ENCODE results near the gene TMEM60.

TMEM60 gene

GRCh38 chr7:77808517-77808916, 10.3 kb upstream of the TMEM60 start:
- H3K27me3 ChIP-seq (ENCODE audit: control insufficient read depth in 1 of 2, insufficient read depth in 2 of 2, low read length in 2 of 2): no peaks in the 10 kb centered on the region

GRCh38 chr7:77806425-77806824, 8.2 kb upstream of the TMEM60 start:
- H3K27me3 ChIP-seq (ENCODE audit: control insufficient read depth in 1 of 2, insufficient read depth in 2 of 2, low read length in 2 of 2): no peaks in the 10 kb centered on the region
- H3K9ac ChIP-seq (ENCODE audit: low read length): no peak overlapping the region
- H3K4me3 ChIP-seq (ENCODE audit: low read depth in 1 of 2, low read length in 2 of 2): no peak overlapping the region
- H3K4me1 ChIP-seq (ENCODE audit: insufficient read depth, low read length): no peaks in the 10 kb centered on the region
- no peak overlapping the region for H3K27ac ChIP-seq (ENCODE audit: low read depth, low read length)
- H3K36me3 ChIP-seq (ENCODE audit: insufficient read depth, low read length): no peaks in the 10 kb centered on the region
- no peaks in the 10 kb centered on the region for H3K9me3 ChIP-seq (ENCODE audit: low read length)

More at GRCh38 chr7:77808517-77808916, 10.3 kb upstream of the TMEM60 start:
- Histone ChIP-seq H3K36me3 (ENCODE audit: insufficient read depth, low read length) (no peaks in the 10 kb centered on the region), H3K4me3 (ENCODE audit: low read depth in 1 of 2, low read length in 2 of 2) (no peak overlapping the region), H3K27ac (ENCODE audit: low read depth, low read length) (no peak overlapping the region), H3K9me3 (ENCODE audit: low read length) (no peaks in the 10 kb centered on the region), H3K4me1 (ENCODE audit: insufficient read depth, low read length) (no peaks in the 10 kb centered on the region), H3K9ac (ENCODE audit: low read length) (no peak overlapping the region)

- Histone ChIP-seq H3K36me3 (ENCODE audit: insufficient read depth, low read length) (no peaks in the 10 kb centered on the region), H3K27ac (ENCODE audit: low read depth, low read length) (no peak overlapping the region), H3K4me3 (ENCODE audit: low read depth in 1 of 2, low read length in 2 of 2) (no peak overlapping the region), H3K9ac (ENCODE audit: low read length) (no peak overlapping the region), H3K9me3 (ENCODE audit: low read length) (no peaks in the 10 kb centered on the region), H3K27me3 (ENCODE audit: control insufficient read depth in 1 of 2, insufficient read depth in 2 of 2, low read length in 2 of 2) (no peaks in the 10 kb centered on the region), H3K4me1 (ENCODE audit: insufficient read depth, low read length) (peaks cover 12% of the 10 kb centered on the region)
Measured at GRCh38 chr7:77802557-77803405, 4.5 kb upstream of the TMEM60 start.

DNA sequence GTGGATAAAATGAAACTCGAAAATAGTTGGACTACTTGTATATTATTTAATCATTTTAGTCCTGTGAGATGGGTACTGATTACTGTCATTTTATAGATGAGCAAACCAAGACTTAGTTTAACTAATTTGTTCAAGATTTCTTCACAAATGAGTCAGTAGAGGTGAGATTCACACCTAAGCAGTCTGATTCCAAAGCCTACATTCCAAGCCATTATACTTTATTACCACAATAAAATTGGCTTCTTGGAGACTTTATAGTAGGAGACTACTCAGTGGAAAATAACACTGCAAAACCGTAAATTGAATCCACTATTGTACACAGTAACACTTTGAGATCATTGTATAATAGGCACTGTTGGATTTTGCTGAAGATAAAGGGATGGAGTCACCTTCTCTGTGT, 2.5 kb upstream of the TMEM60 start:
- no peak overlapping the region for H3K27ac ChIP-seq (ENCODE audit: low read depth, low read length)
- no peak overlapping the region for H3K4me3 ChIP-seq (ENCODE audit: low read depth in 1 of 2, low read length in 2 of 2)
- no peaks in the 10 kb centered on the region for H3K27me3 ChIP-seq (ENCODE audit: control insufficient read depth in 1 of 2, insufficient read depth in 2 of 2, low read length in 2 of 2)
- peaks cover 26% of the 10 kb centered on the region for H3K4me1 ChIP-seq (ENCODE audit: insufficient read depth, low read length)
- no peak overlapping the region for H3K9ac ChIP-seq (ENCODE audit: low read length)
- no peaks in the 10 kb centered on the region for H3K9me3 ChIP-seq (ENCODE audit: low read length)
- H3K36me3 ChIP-seq (ENCODE audit: insufficient read depth, low read length): no peaks in the 10 kb centered on the region

DNA sequence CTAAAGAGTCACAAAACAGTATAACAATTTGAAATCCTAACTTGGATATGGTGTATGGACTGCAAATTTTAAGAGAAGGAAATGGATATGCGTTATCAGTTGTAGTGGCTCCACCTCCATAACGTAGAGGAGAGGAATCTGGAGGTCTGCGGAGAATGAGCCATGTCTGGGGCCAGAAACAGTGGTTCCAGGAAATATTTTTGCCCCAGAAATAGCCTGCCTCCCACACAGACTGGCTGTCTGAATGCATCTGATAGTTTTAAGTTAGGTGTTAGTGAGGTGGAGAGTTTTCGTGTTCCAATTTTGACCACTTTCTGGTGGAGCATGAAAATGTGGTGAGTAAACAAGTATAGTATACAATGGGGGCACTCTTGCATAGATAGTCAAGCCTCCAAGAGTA, 1.9 kb upstream of the TMEM60 start:
- Histone ChIP-seq H3K27me3 (ENCODE audit: control insufficient read depth in 1 of 2, insufficient read depth in 2 of 2, low read length in 2 of 2) (no peaks in the 10 kb centered on the region), H3K9me3 (ENCODE audit: low read length) (no peaks in the 10 kb centered on the region), H3K27ac (ENCODE audit: low read depth, low read length) (no peak overlapping the region), H3K9ac (ENCODE audit: low read length) (no peak overlapping the region), H3K4me1 (ENCODE audit: insufficient read depth, low read length) (peaks cover 26% of the 10 kb centered on the region), H3K4me3 (ENCODE audit: low read depth in 1 of 2, low read length in 2 of 2) (peak overlapping the region in 1 of 2 donors; percentile 94), H3K36me3 (ENCODE audit: insufficient read depth, low read length) (no peaks in the 10 kb centered on the region)

GRCh38 chr7:77799078-77799964, 1.1 kb upstream of the TMEM60 start:
- Histone ChIP-seq H3K27me3 (ENCODE audit: control insufficient read depth in 1 of 2, insufficient read depth in 2 of 2, low read length in 2 of 2) (no peaks in the 10 kb centered on the region), H3K9ac (ENCODE audit: low read length) (peak overlapping the region; percentile 63), H3K4me3 (ENCODE audit: low read depth in 1 of 2, low read length in 2 of 2) (peak overlapping the region; percentile 94 to 98), H3K9me3 (ENCODE audit: low read length) (no peaks in the 10 kb centered on the region), H3K27ac (ENCODE audit: low read depth, low read length) (peak overlapping the region; percentile 85), H3K36me3 (ENCODE audit: insufficient read depth, low read length) (no peaks in the 10 kb centered on the region), H3K4me1 (ENCODE audit: insufficient read depth, low read length) (peaks cover 26% of the 10 kb centered on the region)

GRCh38 chr7:77797734-77798393, 370 bp downstream of the TMEM60 start:
- H3K27ac ChIP-seq (ENCODE audit: low read depth, low read length): peak overlapping the region; percentile 76
- H3K36me3 ChIP-seq (ENCODE audit: insufficient read depth, low read length): peaks cover 5% of the 10 kb centered on the region
- peak overlapping the region; percentile 82 for H3K9ac ChIP-seq (ENCODE audit: low read length)
- peak overlapping the region; percentile 72 to 94 for H3K4me3 ChIP-seq (ENCODE audit: low read depth in 1 of 2, low read length in 2 of 2)
- peaks cover 26% of the 10 kb centered on the region for H3K4me1 ChIP-seq (ENCODE audit: insufficient read depth, low read length)
- H3K27me3 ChIP-seq (ENCODE audit: control insufficient read depth in 1 of 2, insufficient read depth in 2 of 2, low read length in 2 of 2): no peaks in the 10 kb centered on the region
- H3K9me3 ChIP-seq (ENCODE audit: low read length): no peaks in the 10 kb centered on the region

DNA sequence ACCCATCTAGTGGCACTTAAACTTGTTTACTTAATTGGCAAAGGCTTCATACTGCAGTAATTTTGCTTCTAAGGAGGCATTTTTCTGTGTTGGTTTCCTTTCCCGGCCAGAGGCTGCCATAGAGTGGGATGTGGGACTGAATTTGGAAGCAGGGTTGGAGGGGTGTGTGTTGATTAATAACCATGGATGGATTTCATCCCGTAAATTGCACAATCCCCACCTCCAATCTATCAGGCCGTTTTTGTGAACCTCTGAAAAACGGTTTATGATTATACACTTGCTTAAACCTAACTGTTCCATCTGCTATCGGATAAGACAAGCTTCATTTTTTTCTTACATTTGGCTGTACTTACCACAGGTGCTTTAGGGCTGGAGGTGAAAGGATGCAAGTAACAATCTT, 1.3 kb downstream of the TMEM60 start:
- Histone ChIP-seq H3K4me3 (ENCODE audit: low read depth in 1 of 2, low read length in 2 of 2) (peak overlapping the region; percentile 72 to 94), H3K27me3 (ENCODE audit: control insufficient read depth in 1 of 2, insufficient read depth in 2 of 2, low read length in 2 of 2) (no peaks in the 10 kb centered on the region), H3K9ac (ENCODE audit: low read length) (peak overlapping the region; percentile 82), H3K27ac (ENCODE audit: low read depth, low read length) (no peak overlapping the region), H3K4me1 (ENCODE audit: insufficient read depth, low read length) (peaks cover 26% of the 10 kb centered on the region), H3K9me3 (ENCODE audit: low read length) (no peaks in the 10 kb centered on the region), H3K36me3 (ENCODE audit: insufficient read depth, low read length) (peaks cover 5% of the 10 kb centered on the region)

DNA sequence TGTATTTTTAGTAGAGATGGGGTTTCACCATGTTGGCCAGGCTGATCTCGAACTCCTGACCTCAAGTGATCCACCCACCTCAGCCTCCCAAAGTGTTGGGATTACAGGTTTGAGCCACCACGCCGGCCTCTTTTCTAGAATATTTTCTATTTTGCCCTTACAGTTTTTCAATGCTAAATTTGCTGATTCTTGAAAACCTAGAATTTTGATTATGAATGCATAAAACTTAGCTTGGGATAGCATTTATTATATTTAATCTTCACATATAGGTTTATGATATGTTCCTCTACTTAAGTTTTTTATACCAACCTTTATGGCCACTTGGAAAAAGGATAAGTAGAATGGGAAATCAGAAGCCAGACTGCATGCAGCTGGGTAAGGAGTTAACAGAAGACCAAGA, 2.1 kb downstream of the TMEM60 start:
- Histone ChIP-seq H3K4me3 (ENCODE audit: low read depth in 1 of 2, low read length in 2 of 2) (no peak overlapping the region), H3K36me3 (ENCODE audit: insufficient read depth, low read length) (peaks cover 5% of the 10 kb centered on the region), H3K9ac (ENCODE audit: low read length) (no peak overlapping the region)

GRCh38 chr7:77794000-77794399, 4.2 kb downstream of the TMEM60 start:
- H3K36me3 ChIP-seq (ENCODE audit: insufficient read depth, low read length): peaks cover 5% of the 10 kb centered on the region
- H3K4me1 ChIP-seq (ENCODE audit: insufficient read depth, low read length): peaks cover 14% of the 10 kb centered on the region
- no peaks in the 10 kb centered on the region for H3K9me3 ChIP-seq (ENCODE audit: low read length)
- no peak overlapping the region for H3K9ac ChIP-seq (ENCODE audit: low read length)
- no peak overlapping the region for H3K4me3 ChIP-seq (ENCODE audit: low read depth in 1 of 2, low read length in 2 of 2)
- no peaks in the 10 kb centered on the region for H3K27me3 ChIP-seq (ENCODE audit: control insufficient read depth in 1 of 2, insufficient read depth in 2 of 2, low read length in 2 of 2)
- no peak overlapping the region for H3K27ac ChIP-seq (ENCODE audit: low read depth, low read length)

More for the DNA sequence above, 2.1 kb downstream of the TMEM60 start:
- H3K27me3 ChIP-seq (ENCODE audit: control insufficient read depth in 1 of 2, insufficient read depth in 2 of 2, low read length in 2 of 2): no peaks in the 10 kb centered on the region
- H3K27ac ChIP-seq (ENCODE audit: low read depth, low read length): no peak overlapping the region
- peaks cover 26% of the 10 kb centered on the region for H3K4me1 ChIP-seq (ENCODE audit: insufficient read depth, low read length)
- no peaks in the 10 kb centered on the region for H3K9me3 ChIP-seq (ENCODE audit: low read length)

GRCh38 chr7:77791956-77792355, 6.3 kb downstream of the TMEM60 start:
- Histone ChIP-seq H3K9me3 (ENCODE audit: low read length) (no peaks in the 10 kb centered on the region), H3K4me1 (ENCODE audit: insufficient read depth, low read length) (peaks cover 7% of the 10 kb centered on the region), H3K9ac (ENCODE audit: low read length) (no peak overlapping the region), H3K4me3 (ENCODE audit: low read depth in 1 of 2, low read length in 2 of 2) (no peak overlapping the region), H3K27ac (ENCODE audit: low read depth, low read length) (no peak overlapping the region), H3K27me3 (ENCODE audit: control insufficient read depth in 1 of 2, insufficient read depth in 2 of 2, low read length in 2 of 2) (no peaks in the 10 kb centered on the region), H3K36me3 (ENCODE audit: insufficient read depth, low read length) (peaks cover 5% of the 10 kb centered on the region)

Data from muscle layer of colon (tissue), 2 donors.